Endothelial cell of umbilical vein (primary cell): ENCODE data around the gene AKAP13.

Experiments
- EZH2 ChIP-seq: IDR thresholded peaks from 2 replicates; pipeline ENCODE4 v1.6.1; 2012; ENCODE audit warnings: borderline replicate concordance, low read depth, mild to moderate bottlenecking, moderate library complexity, low read length, inconsistent platforms; ENCODE audit not compliant: severe bottlenecking
- FOS ChIP-seq: IDR thresholded peaks from 2 replicates; pipeline ENCODE4 v1.6.1; 2011; ENCODE audit warnings: mild to moderate bottlenecking, low read length, moderate library complexity, borderline replicate concordance; ENCODE audit not compliant: insufficient read depth
- GATA2 ChIP-seq: IDR thresholded peaks from 2 replicates; pipeline ENCODE4 v1.7.0; 2011; ENCODE audit warnings: low read depth, mild to moderate bottlenecking, moderate library complexity, mixed read lengths, low read length; ENCODE audit not compliant: insufficient read length, insufficient read depth
- JUN ChIP-seq: IDR thresholded peaks from 2 replicates; pipeline ENCODE4 v1.6.1; 2011; ENCODE audit warnings: borderline replicate concordance, low read depth; ENCODE audit not compliant: insufficient read length, insufficient read depth
- MAX ChIP-seq: IDR thresholded peaks from 2 replicates; pipeline ENCODE4 v1.6.1; 2011; ENCODE audit not compliant: insufficient read depth, insufficient read length
- MYC ChIP-seq: IDR thresholded peaks from one replicate; pipeline ENCODE4 v1.6.1; 2011; ENCODE audit warnings: mild to moderate bottlenecking, low read depth, low read length
- POLR2A ChIP-seq: IDR thresholded peaks from 2 replicates; pipeline ENCODE4 v1.6.1; 2012; ENCODE audit warnings: low read depth, mild to moderate bottlenecking, control low read depth, low read length
- POLR2AphosphoS5 ChIP-seq: IDR thresholded peaks from 2 replicates; pipeline ENCODE4 v1.6.1; 2012; ENCODE audit warnings: low read depth, mild to moderate bottlenecking, control low read depth, low read length, moderate library complexity; ENCODE audit not compliant: insufficient read depth
- TF ChIP-seq, protein P1 (sequence below), 2 donors: IDR thresholded peaks; 1 replicate in 1 of 2; 2 replicates in 1 of 2; pipeline ENCODE4 v1.5.1; 2011; ENCODE audit warnings: low read length in 2 of 2, mild to moderate bottlenecking in 2 of 2, moderate library complexity in 2 of 2, control low read depth in 1 of 2, inconsistent platforms in 1 of 2, low read depth in 1 of 2; ENCODE audit not compliant: insufficient read depth in 1 of 2; ENCODE audit errors: extremely low read depth in 1 of 2

DNA sequence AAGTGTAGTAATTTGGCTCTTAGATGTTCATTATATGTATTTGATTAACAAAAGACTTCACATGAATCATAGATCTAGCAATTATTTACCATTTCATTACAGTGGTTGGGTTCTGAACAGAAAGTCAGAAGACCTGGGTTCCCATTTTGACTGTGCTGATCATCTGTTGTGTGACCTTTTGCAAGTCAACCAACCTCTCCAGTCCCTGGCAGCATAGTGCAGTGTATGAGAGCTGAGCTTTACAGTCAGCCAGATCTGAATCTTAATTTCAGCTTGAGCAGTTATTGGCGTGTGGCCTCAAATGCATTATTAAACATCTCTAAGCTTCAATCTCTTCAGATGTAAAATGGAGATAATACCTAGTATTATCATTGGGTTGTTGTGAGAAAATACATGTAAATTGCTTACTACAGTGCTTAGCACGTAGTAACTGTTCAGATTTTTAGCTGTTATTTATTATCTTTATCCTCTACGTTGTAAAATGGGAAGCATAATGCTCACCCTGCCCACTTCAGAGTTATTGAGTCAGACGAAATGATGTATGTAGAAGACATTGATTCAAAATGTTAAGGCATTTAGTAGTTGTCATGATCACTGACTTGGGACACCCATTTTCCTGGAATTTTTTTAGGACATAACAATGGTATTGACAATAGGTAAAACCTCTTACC, 310.3 kb downstream of the AKAP13 start:
- TF ChIP-seq, protein P1, sequence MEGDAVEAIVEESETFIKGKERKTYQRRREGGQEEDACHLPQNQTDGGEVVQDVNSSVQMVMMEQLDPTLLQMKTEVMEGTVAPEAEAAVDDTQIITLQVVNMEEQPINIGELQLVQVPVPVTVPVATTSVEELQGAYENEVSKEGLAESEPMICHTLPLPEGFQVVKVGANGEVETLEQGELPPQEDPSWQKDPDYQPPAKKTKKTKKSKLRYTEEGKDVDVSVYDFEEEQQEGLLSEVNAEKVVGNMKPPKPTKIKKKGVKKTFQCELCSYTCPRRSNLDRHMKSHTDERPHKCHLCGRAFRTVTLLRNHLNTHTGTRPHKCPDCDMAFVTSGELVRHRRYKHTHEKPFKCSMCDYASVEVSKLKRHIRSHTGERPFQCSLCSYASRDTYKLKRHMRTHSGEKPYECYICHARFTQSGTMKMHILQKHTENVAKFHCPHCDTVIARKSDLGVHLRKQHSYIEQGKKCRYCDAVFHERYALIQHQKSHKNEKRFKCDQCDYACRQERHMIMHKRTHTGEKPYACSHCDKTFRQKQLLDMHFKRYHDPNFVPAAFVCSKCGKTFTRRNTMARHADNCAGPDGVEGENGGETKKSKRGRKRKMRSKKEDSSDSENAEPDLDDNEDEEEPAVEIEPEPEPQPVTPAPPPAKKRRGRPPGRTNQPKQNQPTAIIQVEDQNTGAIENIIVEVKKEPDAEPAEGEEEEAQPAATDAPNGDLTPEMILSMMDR (IDR thresholded peaks at IDR 0.05; ENCODE audit: extremely low read depth in 1 of 2, insufficient read depth in 1 of 2, low read depth in 1 of 2, low read length in 2 of 2) = no peak
- TF ChIP-seq POLR2A (no peak), MAX (no peak), POLR2AphosphoS5 (no peak), FOS (no peak), MYC (no peak), EZH2 (no peak), JUN (no peak), GATA2 (no peak)
